ENCODE measurements around the gene ATP4A.

Gene ATP4A

GRCh38 chr19:35553385-35554000 lies 10.0 kb downstream of the ATP4A start:
- no peak for TF ChIP-seq CTCF (IDR thresholded peaks at IDR 0.05; ENCODE audit: low read depth, low read length)
- no peak for DNase-seq (ENCODE audit: extremely low read depth, low read depth)

GRCh38 chr19:35552534-35553384 lies 10.7 kb downstream of the ATP4A start:
- DNase-seq (ENCODE audit: extremely low read depth, low read depth): no peak
- TF ChIP-seq CTCF (IDR thresholded peaks at IDR 0.05; ENCODE audit: low read depth, low read length): no peak

GRCh38 chr19:35551091-35551810 lies 12.2 kb downstream of the ATP4A start:
- TF ChIP-seq CTCF (IDR thresholded peaks at IDR 0.05; ENCODE audit: low read depth, low read length): no peak
- DNase-seq (ENCODE audit: extremely low read depth, low read depth): no peak

- no peak for DNase-seq (ENCODE audit: extremely low read depth, low read depth)
These were observed 13.5 kb downstream of the ATP4A start for GRCh38 chr19:35549879-35550523.

GRCh38 chr19:35549174-35549788 lies 14.2 kb downstream of the ATP4A start:
- peak; percentile 11 for DNase-seq (ENCODE audit: extremely low read depth, low read depth)
- peak; percentile 68 for TF ChIP-seq CTCF (IDR thresholded peaks at IDR 0.05; ENCODE audit: low read depth, low read length)

More at GRCh38 chr19:35549879-35550523, 13.5 kb downstream of the ATP4A start:
- no peak for TF ChIP-seq CTCF (IDR thresholded peaks at IDR 0.05; ENCODE audit: low read depth, low read length)

- TF ChIP-seq CTCF (IDR thresholded peaks at IDR 0.05; ENCODE audit: low read depth, low read length): no peak
- no peak for DNase-seq (ENCODE audit: extremely low read depth, low read depth)
These were observed 16.9 kb downstream of the ATP4A start for GRCh38 chr19:35546532-35546931.
